HUES64 (cell line): ENCODE measurements around the gene PPP2R3B.
"Not testable (repeated sequence)": the region's sequence is repeated elsewhere in the genome, so short reads cannot be mapped to it uniquely, and the experiment has no call there.

ENCODE experiments used
- H3K27ac ChIP-seq: 2 replicates; pipeline ENCODE4 v1.7.0; 2013; ENCODE audit warnings: low read depth, low read length, inconsistent platforms
- H3K27me3 ChIP-seq: 2 replicates; pipeline ENCODE4 v1.6.1; 2013; ENCODE audit warnings: mild to moderate bottlenecking, low read length; ENCODE audit not compliant: insufficient read depth
- H3K36me3 ChIP-seq: 2 replicates; pipeline ENCODE4 v1.6.1; 2013; ENCODE audit warnings: mild to moderate bottlenecking, low read length; ENCODE audit not compliant: insufficient read depth
- H3K4me1 ChIP-seq: 2 replicates; pipeline ENCODE4 v1.6.1; 2013; ENCODE audit warnings: mild to moderate bottlenecking, low read length, moderate library complexity; ENCODE audit not compliant: insufficient read depth
- H3K4me3 ChIP-seq: 2 replicates; pipeline ENCODE4 v1.5.1; 2013; ENCODE audit warnings: mild to moderate bottlenecking, low read length, moderate library complexity
- H3K9ac ChIP-seq: 2 replicates; pipeline ENCODE4 v1.6.1; 2013; ENCODE audit warnings: mild to moderate bottlenecking, low read depth, low read length
- H3K9me3 ChIP-seq: 2 replicates; pipeline ENCODE4 v1.6.1; 2013; ENCODE audit warnings: low read depth, low read length; ENCODE audit not compliant: insufficient read depth
- WGBS: fragments of 150-250, 120-280 bp; methylation state at CpG from one replicate; pipeline ENCODE4 v1.1.7; 2013; ENCODE audit warnings: missing lambda C conversion rate; 5-methylcytosine and 5-hydroxymethylcytosine counted together

PPP2R3B gene

DNA sequence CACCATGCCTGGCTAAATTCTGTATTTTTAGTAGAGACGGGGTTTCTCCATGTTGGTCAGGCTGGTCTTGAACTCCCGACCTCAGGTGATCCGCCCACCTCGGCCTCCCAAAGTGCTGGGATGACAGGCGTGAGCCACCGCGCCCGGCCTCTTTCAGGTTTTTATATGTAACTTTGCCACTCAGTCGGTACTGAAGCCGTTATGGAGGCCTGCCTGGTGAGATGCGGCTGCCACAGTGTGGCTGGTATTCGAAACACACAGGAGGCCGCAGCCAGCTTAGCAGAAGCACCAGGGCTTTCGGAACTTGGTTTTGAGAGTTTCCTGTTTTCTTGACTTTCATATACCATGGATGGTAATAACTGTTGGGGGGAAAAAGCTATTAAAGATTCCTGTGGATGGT is 62.0 kb downstream of the PPP2R3B start:
- not testable (repeated sequence) for H3K9me3 ChIP-seq, H3K27ac ChIP-seq, H3K36me3 ChIP-seq, H3K9ac ChIP-seq, H3K4me1 ChIP-seq, H3K27me3 ChIP-seq, H3K4me3 ChIP-seq
- 90% methylated on average over 14 of the region's 14 CpGs for WGBS

DNA sequence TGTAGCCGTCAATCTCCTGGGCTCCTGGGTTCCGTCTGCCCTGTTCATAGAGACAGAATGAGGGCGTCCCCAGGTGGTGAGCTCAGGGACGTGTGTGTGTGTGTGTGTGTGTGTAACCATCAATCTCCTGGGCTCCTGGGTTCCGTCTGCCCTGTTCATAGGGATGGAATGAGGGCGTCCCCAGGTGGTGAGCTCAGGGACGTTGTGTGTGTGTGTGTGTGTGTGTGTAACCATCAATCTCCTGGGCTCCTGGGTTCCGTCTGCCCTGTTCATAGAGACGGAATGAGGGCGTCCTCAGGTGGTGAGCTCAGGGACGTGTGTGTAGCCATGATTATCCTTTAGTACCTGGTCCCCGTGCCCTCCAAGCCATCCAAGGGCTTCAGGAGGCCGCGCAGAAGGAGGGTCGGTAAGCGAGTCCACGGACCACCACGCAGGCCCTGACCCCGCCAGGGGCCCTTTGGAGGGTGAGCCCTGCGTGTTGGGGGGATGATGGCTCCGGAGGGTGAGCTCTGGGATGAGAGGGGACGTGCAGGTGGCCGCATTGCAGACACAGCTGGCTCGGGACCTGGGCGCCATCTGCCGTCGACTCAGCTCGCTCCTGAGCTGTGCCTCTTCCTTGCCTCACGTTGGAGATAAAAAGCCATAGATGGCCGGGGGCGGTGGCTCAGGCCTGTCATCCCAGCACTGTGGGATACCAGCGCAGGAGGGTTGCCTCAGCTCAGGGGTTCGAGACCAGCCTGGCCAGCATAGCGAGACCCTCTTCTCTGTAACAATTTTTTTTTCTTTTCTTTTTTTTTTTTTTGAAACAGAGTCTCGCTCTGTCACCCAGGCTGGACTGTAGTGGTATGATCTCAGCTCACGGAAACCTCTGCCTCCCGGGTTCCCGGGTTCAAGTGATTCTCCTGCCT is 62.7 kb downstream of the PPP2R3B start:
- 0 out of 2 replicates have a peak, but pooled peaks cover 2% of the 10 kb centered on the region for H3K4me1 ChIP-seq
- WGBS = 47% methylated on average over 37 of the region's 38 CpGs
- H3K27ac ChIP-seq = no peak overlapping the region
- no peaks in the 10 kb centered on the region for H3K36me3 ChIP-seq
- no peak overlapping the region for H3K9ac ChIP-seq
- no peaks in the 10 kb centered on the region for H3K9me3 ChIP-seq
- peak overlapping the region; percentile 35; the same call in 1 of the 2 replicates for H3K4me3 ChIP-seq
- no peaks in the 10 kb centered on the region; the same call in 1 of the 2 replicates for H3K27me3 ChIP-seq

DNA sequence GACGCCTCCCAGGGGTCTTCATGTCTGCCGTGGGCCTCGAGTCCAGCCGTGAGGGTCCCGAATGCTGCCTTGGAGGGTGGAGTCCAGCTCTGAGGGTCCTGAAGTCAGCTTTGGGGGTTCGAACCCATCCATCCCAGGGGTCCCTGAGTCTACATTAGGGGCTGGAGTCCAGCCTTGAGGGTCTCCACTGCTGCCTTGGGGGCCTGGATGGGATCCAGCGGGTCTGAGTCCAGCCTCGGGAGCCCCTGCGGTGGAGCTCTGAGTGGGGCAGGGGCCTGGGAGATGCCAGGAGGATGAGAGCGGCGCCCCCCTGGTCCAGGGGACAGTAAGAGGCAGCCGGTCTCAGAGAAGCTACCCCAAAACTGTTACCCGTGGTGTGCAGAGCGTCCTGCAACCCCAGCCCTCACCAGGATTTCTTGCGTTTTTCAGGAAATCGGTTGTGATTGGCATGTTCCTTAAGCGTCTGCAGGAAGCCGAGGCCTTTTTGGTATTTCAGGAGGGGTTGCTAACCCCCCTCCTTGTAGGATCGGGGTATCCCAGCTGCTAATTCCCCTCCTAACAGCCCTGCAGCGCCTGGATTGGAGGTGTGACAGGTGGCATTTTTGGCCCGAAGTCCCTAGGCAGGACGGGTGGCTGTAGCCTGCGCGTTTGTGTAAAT is 66.5 kb downstream of the PPP2R3B start:
- Histone ChIP-seq H3K9ac (peak overlapping the region; percentile 89), H3K36me3 (peaks cover 8% of the 10 kb centered on the region), H3K4me3 (peak overlapping the region; percentile 87), H3K9me3 (no peaks in the 10 kb centered on the region), H3K4me1 (0 out of 2 replicates have a peak, but pooled peaks cover 2% of the 10 kb centered on the region), H3K27me3 (no peaks in the 10 kb centered on the region; the same call in 1 of the 2 replicates), H3K27ac (no peak overlapping the region)
- WGBS = 18% methylated on average over 24 of the region's 24 CpGs

DNA sequence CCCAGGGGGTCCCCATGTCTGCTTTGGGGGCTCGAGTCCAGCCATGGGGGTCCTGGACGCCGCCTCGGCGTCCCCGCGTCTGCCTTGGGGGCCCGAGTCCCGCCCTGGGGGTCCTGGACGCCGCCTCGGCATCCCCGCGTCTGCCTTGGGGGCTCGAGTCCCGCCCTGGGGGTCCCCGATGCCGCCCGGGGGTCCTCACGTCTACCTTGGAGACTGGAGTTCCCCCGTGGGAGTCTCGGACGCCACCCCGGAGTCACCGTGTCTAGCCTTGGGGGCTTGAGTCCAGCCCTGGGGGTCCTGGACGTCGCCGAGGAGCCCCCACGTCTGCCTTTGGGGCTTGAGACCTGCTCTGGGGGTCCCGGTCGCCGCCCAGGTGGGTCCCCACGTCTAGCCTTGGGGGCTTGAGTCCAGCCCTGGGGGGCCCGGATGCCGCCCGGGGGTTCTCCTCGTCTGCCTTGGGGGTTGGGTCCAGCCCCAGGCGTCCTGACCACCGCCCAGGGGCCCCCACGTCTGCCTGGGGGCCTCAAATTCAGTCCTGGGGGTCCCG is 67.1 kb downstream of the PPP2R3B start:
- H3K27me3 ChIP-seq = no peaks in the 10 kb centered on the region; the same call in 1 of the 2 replicates
- peak overlapping the region; percentile 87 for H3K4me3 ChIP-seq
- no peaks in the 10 kb centered on the region for H3K9me3 ChIP-seq
- peaks cover 14% of the 10 kb centered on the region for H3K36me3 ChIP-seq
- WGBS = 1% methylated on average over 41 of the region's 41 CpGs
- H3K4me1 ChIP-seq = 0 out of 2 replicates have a peak, but pooled peaks cover 2% of the 10 kb centered on the region
- peak overlapping the region; percentile 89 for H3K9ac ChIP-seq
- peak overlapping the region; percentile 69 for H3K27ac ChIP-seq

DNA sequence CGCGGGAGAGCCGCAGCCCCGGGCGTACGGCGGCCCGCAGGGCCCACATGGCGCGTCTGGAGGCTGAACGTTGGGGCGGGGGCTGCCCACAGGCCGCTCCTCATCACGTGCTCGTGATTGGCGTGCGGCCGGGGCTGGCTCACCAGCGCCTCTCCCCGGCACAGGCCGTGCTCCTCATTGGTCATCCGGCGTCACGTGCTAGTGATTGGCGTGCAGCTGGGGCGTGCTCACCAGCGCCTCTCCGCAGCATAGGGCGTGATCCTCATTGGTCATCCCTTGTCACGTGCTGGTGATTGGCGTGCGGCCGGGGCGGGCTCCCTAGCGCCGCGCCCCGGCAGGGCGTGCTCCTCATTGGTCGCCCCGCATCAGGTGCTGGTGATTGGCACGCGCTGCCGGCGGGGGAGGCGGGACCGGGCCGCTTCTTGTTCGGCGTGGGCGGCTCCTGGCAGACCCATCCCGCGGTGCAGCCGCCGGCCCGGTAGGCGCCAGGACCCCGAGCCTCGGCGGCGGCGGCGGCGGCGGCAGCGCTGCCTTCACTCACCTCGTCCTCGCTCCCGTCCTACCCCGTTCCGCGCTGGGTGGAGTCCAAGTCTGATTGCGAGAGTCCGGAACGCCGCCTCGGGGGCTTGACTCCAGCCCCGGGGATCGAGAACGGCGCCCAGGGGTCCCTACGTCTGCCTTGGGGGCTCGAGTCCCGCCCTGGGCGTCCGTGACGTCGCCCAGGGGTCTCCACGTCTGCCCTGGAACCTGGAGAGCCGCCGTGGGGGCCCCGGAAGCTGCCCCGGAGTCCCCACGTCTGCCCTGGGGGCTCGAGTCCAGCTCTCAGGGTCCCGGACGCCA is 67.7 kb downstream of the PPP2R3B start, which contains the start of gene GTPBP6:
TSS of gene GTPBP6 (minus strand) at position 58 of the 840 bp plus-strand sequence. CDS start at position 49, 9 bp downstream.
- Histone ChIP-seq H3K27ac (peak within 1 kb of the TSS; percentile 93), H3K4me3 (peak within 1 kb of the TSS; percentile 87), H3K9ac (peak within 1 kb of the TSS; percentile 89), H3K36me3 (peaks cover 16% of the 10 kb centered on the region), H3K9me3 (no peaks in the 10 kb centered on the region), H3K27me3 (no peaks in the 10 kb centered on the region; the same call in 1 of the 2 replicates), H3K4me1 (0 out of 2 replicates have a peak, but pooled peaks cover 2% of the 10 kb centered on the region)
- under 1% methylated on average over 97 of the region's 97 CpGs for WGBS

DNA sequence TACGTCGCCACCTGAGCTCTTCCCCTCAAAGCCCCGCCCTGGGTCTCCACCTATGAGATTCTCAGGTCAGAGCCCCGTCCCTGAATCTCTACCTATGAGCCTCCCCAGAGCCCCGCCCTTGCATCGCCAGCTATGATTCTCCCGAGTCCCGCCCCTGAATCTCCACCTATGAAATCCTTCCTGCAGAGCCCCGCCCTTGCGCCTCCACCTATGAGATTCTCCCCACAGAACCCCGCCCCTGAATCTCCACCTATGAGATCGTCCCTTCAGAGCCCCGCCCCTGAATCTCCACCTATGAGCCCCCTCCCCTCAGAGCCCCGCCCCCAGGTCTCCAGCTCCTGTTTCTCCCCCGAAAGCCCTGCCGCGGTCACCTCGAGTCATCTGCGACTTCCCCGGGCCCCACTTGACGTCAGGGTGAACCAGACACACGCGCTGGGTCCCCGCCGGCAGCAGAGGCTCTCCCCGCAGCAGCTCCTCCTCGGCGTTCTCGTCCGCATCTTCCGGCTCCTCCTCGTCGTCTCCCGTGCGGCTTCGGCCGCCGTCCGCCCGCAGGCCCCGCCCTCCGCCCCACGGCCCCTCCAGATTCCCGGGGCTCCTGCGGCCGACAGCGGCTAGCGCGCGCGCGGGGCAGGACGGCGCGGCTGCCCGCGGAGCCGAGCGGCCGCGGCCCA is 68.5 kb downstream of the PPP2R3B start:
- H3K9ac ChIP-seq = peak overlapping the region; percentile 89
- H3K27ac ChIP-seq = peak overlapping the region; percentile 93
- peak overlapping the region; percentile 83 for H3K4me3 ChIP-seq
- WGBS = under 1% methylated on average over 61 of the region's 61 CpGs
- H3K9me3 ChIP-seq = no peaks in the 10 kb centered on the region
- H3K36me3 ChIP-seq = peaks cover 24% of the 10 kb centered on the region
- 0 out of 2 replicates have a peak, but pooled peaks cover 2% of the 10 kb centered on the region for H3K4me1 ChIP-seq
- H3K27me3 ChIP-seq = no peaks in the 10 kb centered on the region; the same call in 1 of the 2 replicates

DNA sequence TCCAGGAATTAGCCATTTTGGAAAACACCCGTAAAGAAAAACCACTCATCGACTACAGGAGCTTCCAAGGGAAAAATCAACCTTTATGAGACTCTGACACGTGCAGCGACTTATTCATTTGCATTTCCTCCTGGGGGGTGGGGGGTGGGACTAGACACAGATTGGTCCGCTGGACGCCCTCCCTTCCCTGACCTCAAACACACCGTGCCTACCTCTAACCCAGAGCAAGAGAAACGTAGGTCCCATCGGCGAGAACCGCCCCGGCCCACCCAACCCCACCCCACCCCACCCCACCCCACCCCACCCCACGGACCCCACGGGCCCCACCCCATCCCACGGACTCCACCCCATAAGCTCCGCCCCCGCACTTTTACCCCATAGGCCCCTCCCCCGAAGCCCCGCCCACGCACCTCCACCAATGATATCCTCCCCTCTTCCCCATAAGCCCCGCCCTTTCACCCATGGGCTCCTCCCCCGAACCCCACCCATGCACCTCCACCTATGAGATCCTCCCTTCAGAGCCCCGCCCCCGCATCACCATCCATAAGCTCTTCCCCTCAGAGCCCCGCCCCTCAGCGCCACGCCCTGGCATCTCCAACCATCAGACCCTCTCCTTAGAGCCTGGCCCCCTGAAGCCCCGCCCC is 69.2 kb downstream of the PPP2R3B start:
- Histone ChIP-seq H3K36me3 (peaks cover 30% of the 10 kb centered on the region), H3K9me3 (no peaks in the 10 kb centered on the region), H3K27ac (peak overlapping the region; percentile 25; the same call in 1 of the 2 replicates), H3K4me3 (peak overlapping the region; percentile 83), H3K27me3 (no peaks in the 10 kb centered on the region; the same call in 1 of the 2 replicates), H3K4me1 (no peaks in the 10 kb centered on the region), H3K9ac (no peak overlapping the region)
- WGBS = 35% methylated on average over 19 of the region's 28 CpGs

DNA sequence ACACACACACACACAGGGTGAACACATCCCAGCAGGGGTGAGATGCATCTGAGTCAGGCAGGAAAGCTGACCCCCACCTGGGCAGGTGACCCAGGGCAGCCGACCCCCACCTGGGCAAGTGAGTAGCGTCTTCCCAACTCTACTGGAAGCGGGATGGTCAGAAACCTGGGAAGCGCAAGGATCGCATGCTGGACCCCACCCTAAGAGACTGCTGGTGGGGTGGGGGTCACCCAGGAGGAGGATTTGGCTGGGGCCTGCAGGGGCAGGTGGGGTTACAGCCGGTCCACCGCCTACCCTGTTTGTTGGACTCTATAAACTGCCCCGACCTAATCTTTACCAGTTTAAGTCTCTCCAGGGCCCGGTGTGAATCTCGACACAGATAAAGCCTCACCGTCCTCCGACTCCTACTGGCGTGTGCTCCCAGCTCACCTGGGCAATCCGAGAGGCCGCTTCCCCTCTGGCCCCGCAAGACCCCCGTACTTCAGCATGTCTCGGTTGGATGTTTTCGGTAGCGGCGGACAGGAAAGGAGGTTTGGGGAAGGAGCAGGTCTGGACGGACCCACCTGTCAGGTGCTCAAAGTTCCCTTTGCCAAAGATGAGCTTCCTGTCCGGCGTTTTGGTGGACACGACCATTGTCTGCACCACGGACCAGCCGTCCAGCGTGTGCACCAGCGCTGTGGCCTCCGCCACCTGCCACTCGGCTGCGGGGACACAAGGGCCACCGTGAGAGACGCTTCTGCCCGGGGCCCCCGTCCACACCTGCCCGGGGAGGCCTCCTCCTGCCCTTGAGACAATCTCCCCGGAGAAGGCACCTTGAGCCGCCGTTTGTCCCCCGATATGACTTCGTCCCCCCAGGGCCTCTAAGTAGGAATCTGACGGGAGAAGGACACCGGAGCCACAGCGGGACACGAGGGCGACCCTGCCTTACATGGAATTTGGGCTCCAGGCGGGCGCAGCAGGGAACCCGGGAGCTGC is 70.1 kb downstream of the PPP2R3B start:
- no peak overlapping the region for H3K9ac ChIP-seq
- H3K4me1 ChIP-seq = no peaks in the 10 kb centered on the region
- peak overlapping the region; percentile 25; the same call in 1 of the 2 replicates for H3K27ac ChIP-seq
- peaks cover 39% of the 10 kb centered on the region for H3K36me3 ChIP-seq
- H3K27me3 ChIP-seq = no peaks in the 10 kb centered on the region; the same call in 1 of the 2 replicates
- H3K4me3 ChIP-seq = no peak overlapping the region; the same call in 1 of the 2 replicates
- H3K9me3 ChIP-seq = no peaks in the 10 kb centered on the region
- WGBS = 96% methylated on average over 50 of the region's 50 CpGs
